GM21717 (cell line): ENCODE data around the gene RAB42.

Experiments used
- ATAC-seq: cut with Tn5 transposase; IDR thresholded peaks from one replicate; pipeline ENCODE4 v1.9.1; 2021; ENCODE audit warnings: mild to moderate bottlenecking, moderate library complexity; ENCODE audit not compliant: unreplicated experiment

The RAB42 gene

DNA sequence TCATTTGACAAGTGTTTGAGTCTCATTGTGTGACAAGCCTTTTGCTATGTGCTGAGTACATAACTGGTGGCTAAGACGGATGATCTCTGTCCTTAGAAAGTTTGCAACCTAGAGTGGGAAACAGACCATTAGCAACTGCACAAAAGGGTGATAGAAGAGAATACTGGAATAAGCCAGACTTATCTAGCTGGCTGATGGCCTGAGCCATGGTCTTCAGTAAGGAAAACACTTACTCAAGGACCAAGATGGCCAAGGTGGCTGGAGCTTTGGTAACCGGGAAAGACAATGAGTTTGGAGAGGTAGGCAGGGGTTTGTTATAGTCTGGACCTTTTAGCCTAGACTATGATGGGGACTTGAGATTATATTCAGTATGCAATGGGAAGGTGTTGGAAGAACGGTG lies 52.4 kb downstream of the RAB42 start:
- no peak for ATAC-seq
